HG03060 (cell line): ENCODE measurements around the gene UTS2.

Source experiments
- ATAC-seq: cut with Tn5 transposase; IDR thresholded peaks from one replicate; pipeline ENCODE4 v1.9.1; 2021; ENCODE audit warnings: low read depth, moderate number of reproducible peaks; ENCODE audit not compliant: unreplicated experiment

UTS2 gene

GRCh38 chr1:7852804-7853683, at the start of gene UTS2:
TSS of gene UTS2 (minus strand) at chr1:7853065. CDS start at chr1:7853003, 62 bp downstream.
- no peak for ATAC-seq

- no peak for ATAC-seq
Observed at GRCh38 chr1:7899741-7900140, 46.9 kb upstream of the UTS2 start.

GRCh38 chr1:7898962-7899361, 46.1 kb upstream of the UTS2 start:
- no peak for ATAC-seq

GRCh38 chr1:7896994-7897393, 44.1 kb upstream of the UTS2 start:
- no peak for ATAC-seq

GRCh38 chr1:7893529-7894180, 40.8 kb upstream of the UTS2 start:
- ATAC-seq, result no peak

- no peak for ATAC-seq
Observed at GRCh38 chr1:7891804-7892203, 38.9 kb upstream of the UTS2 start.

GRCh38 chr1:7890853-7891252, 38.0 kb upstream of the UTS2 start:
- no peak for ATAC-seq

GRCh38 chr1:7888248-7889081, 35.6 kb upstream of the UTS2 start:
- no peak for ATAC-seq

- no peak for ATAC-seq
Observed at GRCh38 chr1:7886405-7886745, 33.5 kb upstream of the UTS2 start.

- ATAC-seq, result no peak
Observed at GRCh38 chr1:7885513-7886404, 32.9 kb upstream of the UTS2 start.

- ATAC-seq, result no peak
Observed at GRCh38 chr1:7884757-7885156, 31.9 kb upstream of the UTS2 start.

- no peak for ATAC-seq
Observed at GRCh38 chr1:7879228-7879627, 26.4 kb upstream of the UTS2 start.

- no peak for ATAC-seq
Observed at GRCh38 chr1:7878027-7878426, 25.2 kb upstream of the UTS2 start.

GRCh38 chr1:7873801-7874795, 21.2 kb upstream of the UTS2 start:
- no peak for ATAC-seq

- no peak for ATAC-seq
Observed at GRCh38 chr1:7871136-7871535, 18.3 kb upstream of the UTS2 start.

- no peak for ATAC-seq
Observed at GRCh38 chr1:7869136-7869920, 16.5 kb upstream of the UTS2 start.

GRCh38 chr1:7868070-7868780, 15.4 kb upstream of the UTS2 start:
- ATAC-seq, result no peak

- no peak for ATAC-seq
Observed at GRCh38 chr1:7865978-7866377, 13.1 kb upstream of the UTS2 start.
